Transverse colon (tissue), 4 donors: ENCODE data around the gene LSM14B. TPM values are rescaled to one million over a fixed set of nuclear protein-coding genes. Genes with fewer than 3 reads are reported as not detected.

Experiments used
- DNase-seq: peaks from one replicate; pipeline ENCODE4 v3.0.0-alpha.2; 2019
- H3K27ac ChIP-seq, 4 donors: fragments of 200-600 bp; sonication (generic); 2 replicates each; pipeline ENCODE4 v1.5.1; 2016 to 2018; ENCODE audit warnings: inconsistent platforms in 4 of 4
- H3K27me3 ChIP-seq: fragments of 200-600 bp; sonication (generic); 2 replicates; pipeline ENCODE4 v1.5.1; 2017; ENCODE audit warnings: inconsistent platforms
- H3K36me3 ChIP-seq, 4 donors: fragments of 200-600 bp; sonication (generic); 2 replicates each; pipeline ENCODE4 v1.5.1; 2017 to 2019; ENCODE audit warnings: inconsistent platforms in 4 of 4
- H3K4me1 ChIP-seq, 4 donors: fragments of 200-600 bp; sonication (generic); 2 replicates each; pipeline ENCODE4 v1.5.1; 2017 to 2020; ENCODE audit warnings: inconsistent platforms in 4 of 4
- H3K4me3 ChIP-seq, 4 donors: fragments of 200-600 bp; sonication (generic); 1 replicate in 1 of 4; 2 replicates in 3 of 4; pipeline versions ENCODE4 v1.5.1 to v1.6.1; 2017 to 2019; ENCODE audit warnings: inconsistent platforms in 4 of 4
- H3K9me3 ChIP-seq, 2 donors: fragments of 200-600 bp; sonication (generic); 2 replicates each; pipeline ENCODE4 v1.5.1; 2017 to 2019; ENCODE audit warnings: inconsistent platforms in 2 of 2
- EP300 ChIP-seq: sonication (generic); formaldehyde crosslinking; IDR thresholded peaks from one replicate; pipeline ENCODE4 v1.6.1; 2017; ENCODE audit warnings: antibody characterized with exemption, low read depth
- POLR2A ChIP-seq: fragments of 450-650 bp; IDR thresholded peaks from one replicate; pipeline ENCODE4 v1.6.1; 2016; ENCODE audit warnings: antibody characterized with exemption, mild to moderate bottlenecking, moderate library complexity
- POLR2AphosphoS5 ChIP-seq, 3 donors: sonication (generic); formaldehyde crosslinking; IDR thresholded peaks; one replicate each; pipeline ENCODE4 v1.6.1; 2016; ENCODE audit warnings: antibody characterized with exemption in 3 of 3
- WGBS, 2 donors: methylation state at CpG; one replicate each; pipeline ENCODE4 v1.1.5; 2018; ENCODE audit warnings: low coverage in 1 of 2; 5-methylcytosine and 5-hydroxymethylcytosine counted together
- in situ Hi-C, 4 donors: fragments of 200-750 bp; cut with MboI; loops; one replicate each; pipeline versions ENCODE4 v1.15.0 to v1.15.1; 2017; ENCODE audit warnings: low sequenced_read_pairs in 3 of 4, low pct_ligation_motif_present in 1 of 4, low pct_unique_long_range_greater_than_20kb in 1 of 4
- intact Hi-C: fragments of 100-400 bp; cut with DNase I; formaldehyde crosslinking; loops from one replicate; pipeline ENCODE4 v1.15.1; 2023; ENCODE audit warnings: low total_unique reads
- total RNA-seq, 4 donors: library from RNA; depleted of rRNA; stranded (reverse); fragments of >200 nt; gene quantifications; one replicate each; pipeline ENCODE4 v1.1.0, GENCODE V29; 2016
- TF ChIP-seq, protein P1 (sequence below), 5 experiments: fragments of 200-600 bp in 3 of 5; fragments of 450-650 bp in 2 of 5; sonication (generic) in 3 of 5; IDR thresholded peaks; 1 replicate in 2 of 5; 2 replicates in 3 of 5; pipeline ENCODE4 v1.5.1; 2016 to 2017; ENCODE audit warnings: antibody characterized with exemption in 5 of 5, inconsistent platforms in 3 of 5, mild to moderate bottlenecking in 2 of 5, moderate library complexity in 1 of 5

The LSM14B gene
- total RNA-seq, 4 donors from 2014 or later: 22.1 to 45.3 (median 35.6) TPM

DNA sequence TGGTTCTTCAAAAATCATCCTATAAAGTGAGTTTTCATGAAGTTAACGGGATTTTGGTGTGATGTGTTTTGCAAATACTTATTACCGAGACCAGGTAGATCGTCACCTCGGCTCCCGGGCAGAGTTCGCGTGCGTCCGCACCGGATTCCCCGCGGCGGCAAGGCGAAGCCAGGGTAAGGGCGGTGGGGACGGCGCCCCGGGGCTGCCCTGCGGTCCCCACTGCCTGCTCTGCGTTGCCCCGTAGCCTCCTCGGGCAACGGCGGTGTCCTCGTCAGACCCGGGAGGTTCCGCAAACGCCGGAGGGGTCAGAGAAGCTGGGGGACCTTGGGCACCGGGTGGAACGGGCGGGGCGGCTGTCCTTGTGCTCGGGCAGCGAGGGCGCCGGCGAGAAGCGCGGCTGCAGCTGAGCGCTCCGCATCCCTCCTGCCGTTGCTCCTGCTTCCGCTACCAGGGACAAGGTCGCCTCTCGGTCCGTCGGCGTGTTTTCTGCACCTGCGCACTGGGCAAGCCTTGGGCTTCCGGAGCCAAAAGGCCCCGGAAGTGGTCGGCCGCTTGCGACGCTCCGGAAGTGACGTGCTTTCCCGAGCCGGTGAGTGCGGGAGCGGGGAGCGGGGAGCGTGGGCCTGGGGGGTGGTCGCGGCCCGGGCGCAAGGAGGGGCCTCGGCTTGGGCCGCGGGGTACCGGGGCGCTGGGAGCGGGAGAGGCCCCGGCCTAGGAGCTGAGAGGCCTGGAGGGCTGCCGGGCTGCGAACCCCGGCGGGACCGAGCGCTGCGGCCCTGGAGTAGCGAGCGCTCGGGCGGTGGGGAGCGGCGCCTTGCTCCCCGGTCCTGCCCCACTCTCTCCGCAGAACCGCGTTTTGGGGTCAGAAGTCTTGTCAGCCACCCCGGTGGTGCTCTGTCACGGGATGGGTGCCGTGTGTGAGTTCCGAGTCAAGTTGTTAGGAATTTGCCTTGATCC is 60.5 kb downstream of the LSM14B start, which contains the start of gene MTG2:
TSS of gene MTG2 (plus strand) at position 560 of the 957 bp plus-strand sequence. CDS start 10,393 bp downstream, outside the sequence.
- 0% methylated on average over 8 to 23 of the region's 96 CpGs for WGBS, 2 donors
- in situ Hi-C loops: no loop called here

DNA sequence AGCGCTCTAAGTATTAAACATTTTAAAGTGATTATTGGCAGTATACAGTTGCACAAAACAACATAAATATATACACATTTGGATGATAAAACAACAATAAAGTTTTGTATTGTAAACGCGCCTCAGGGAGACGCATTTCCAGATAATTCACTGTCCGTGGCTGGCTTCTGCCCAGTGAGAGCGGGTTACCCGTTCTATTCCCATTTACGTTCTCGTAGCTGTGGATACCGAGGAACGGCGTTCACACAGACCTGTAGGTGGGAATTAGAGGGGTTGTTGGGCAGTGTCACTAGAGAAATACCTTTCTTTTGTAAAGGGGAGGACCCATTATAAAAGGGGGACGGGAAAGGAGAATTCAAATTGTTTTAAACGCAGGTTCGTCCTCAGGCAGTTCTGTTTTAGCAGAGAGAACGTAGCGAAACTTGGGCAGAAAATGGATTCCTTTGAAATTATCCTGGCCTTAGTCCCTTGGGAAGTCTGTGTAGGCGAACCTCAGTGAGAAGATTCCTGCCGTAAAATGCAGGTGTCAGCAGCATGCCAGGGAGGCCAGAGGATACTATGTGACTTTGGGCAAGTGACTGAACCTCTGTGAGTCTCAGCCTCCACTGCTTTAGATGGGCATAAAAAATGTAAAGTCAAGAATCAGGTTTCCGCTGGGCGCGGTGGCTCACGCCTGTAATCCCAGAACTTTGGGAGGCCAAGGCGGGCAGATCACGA is 61.3 kb downstream of the LSM14B start:
- in situ Hi-C loops (no loop called here), intact Hi-C loops (loop anchor here (10.0 kb wide), 1 partner anchor 51 kb away; the partner anchor contains the start of gene OSBPL2)
- Histone ChIP-seq H3K4me1 (peaks cover 7 to 25% (median 22%) of the 10 kb centered on the region in 4 donors), H3K27me3 (no peaks in the 10 kb centered on the region), H3K9me3 (no peaks in the 10 kb centered on the region), H3K27ac (peak overlapping the region; percentile 94 to 98 (median 96)), H3K36me3 (no peaks in the 10 kb centered on the region), H3K4me3 (peak overlapping the region; percentile 70 to 95 (median 88))
- 6 to 22% methylated on average over 6 to 25 of the region's 25 CpGs for WGBS, 2 donors
- no peak for DNase-seq
- TF ChIP-seq EP300 (no peak), POLR2A (no peak), POLR2AphosphoS5 (IDR thresholded peaks at IDR 0.05) (no peak)
- TF ChIP-seq, protein P1, sequence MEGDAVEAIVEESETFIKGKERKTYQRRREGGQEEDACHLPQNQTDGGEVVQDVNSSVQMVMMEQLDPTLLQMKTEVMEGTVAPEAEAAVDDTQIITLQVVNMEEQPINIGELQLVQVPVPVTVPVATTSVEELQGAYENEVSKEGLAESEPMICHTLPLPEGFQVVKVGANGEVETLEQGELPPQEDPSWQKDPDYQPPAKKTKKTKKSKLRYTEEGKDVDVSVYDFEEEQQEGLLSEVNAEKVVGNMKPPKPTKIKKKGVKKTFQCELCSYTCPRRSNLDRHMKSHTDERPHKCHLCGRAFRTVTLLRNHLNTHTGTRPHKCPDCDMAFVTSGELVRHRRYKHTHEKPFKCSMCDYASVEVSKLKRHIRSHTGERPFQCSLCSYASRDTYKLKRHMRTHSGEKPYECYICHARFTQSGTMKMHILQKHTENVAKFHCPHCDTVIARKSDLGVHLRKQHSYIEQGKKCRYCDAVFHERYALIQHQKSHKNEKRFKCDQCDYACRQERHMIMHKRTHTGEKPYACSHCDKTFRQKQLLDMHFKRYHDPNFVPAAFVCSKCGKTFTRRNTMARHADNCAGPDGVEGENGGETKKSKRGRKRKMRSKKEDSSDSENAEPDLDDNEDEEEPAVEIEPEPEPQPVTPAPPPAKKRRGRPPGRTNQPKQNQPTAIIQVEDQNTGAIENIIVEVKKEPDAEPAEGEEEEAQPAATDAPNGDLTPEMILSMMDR (IDR thresholded peaks at IDR 0.05): no peak

More for the DNA sequence above, 60.5 kb downstream of the LSM14B start, which contains the start of gene MTG2:
- TF ChIP-seq, protein P1 (IDR thresholded peaks at IDR 0.05): peak in 2 of 5 experiments; percentile 8 to 19
- peak; percentile 95 to 98 (median 96) for TF ChIP-seq POLR2AphosphoS5 (IDR thresholded peaks at IDR 0.05)
- TF ChIP-seq EP300: no peak
- peak; percentile 93 for TF ChIP-seq POLR2A
- peak; percentile 96 for DNase-seq
- intact Hi-C loops: loop anchor here (10.0 kb wide), 1 partner anchor 52 kb away; the partner anchor contains the start of gene OSBPL2
- Histone ChIP-seq H3K4me3 (peak within 1 kb of the TSS; percentile 70 to 95 (median 88)), H3K27ac (peak within 1 kb of the TSS; percentile 94 to 98 (median 96)), H3K4me1 (peaks cover 7 to 25% (median 22%) of the 10 kb centered on the region in 4 donors), H3K9me3 (no peaks in the 10 kb centered on the region), H3K36me3 (no peaks in the 10 kb centered on the region), H3K27me3 (no peaks in the 10 kb centered on the region)

Other genes starting within 250 kb of the LSM14B start
- 10 to 100 TPM; 18.9 to 39.5 (median 24.3) TPM for gene TAF4, start 56.6 kb upstream of the LSM14B start, total RNA-seq
- gene PSMA7, start 20.9 kb downstream of the LSM14B start, total RNA-seq: 100 to 1,000 TPM; 154 to 241 (median 234) TPM
- 10 to 100 TPM; 14.7 to 23.2 (median 22.1) TPM for gene SS18L1, start 21.3 kb downstream of the LSM14B start, total RNA-seq
- gene MTG2, start 60.6 kb downstream of the LSM14B start, total RNA-seq: 10 to 100 TPM in 3 of 4 donors, 1 to 10 TPM in 1; 9.8 to 58.0 (median 23.1) TPM
- gene HRH3, start 97.8 kb downstream of the LSM14B start, total RNA-seq: not detected
- gene OSBPL2, start 116.0 kb downstream of the LSM14B start, total RNA-seq: 100 to 1,000 TPM in 1 of 4 donors, 10 to 100 TPM in 3; 36.2 to 101 (median 73.3) TPM
- 100 to 1,000 TPM in 3 of 4 donors, 10 to 100 TPM in 1; 41.8 to 126 (median 109) TPM for gene ADRM1, start 180.5 kb downstream of the LSM14B start, total RNA-seq
- gene LAMA5, start 244.8 kb downstream of the LSM14B start, total RNA-seq: 100 to 1,000 TPM in 2 of 4 donors, 10 to 100 TPM in 2; 33.2 to 269 (median 91.3) TPM